C4-2B (cell line): ENCODE measurements around the gene FANCF.
A peak's percentile ranks its signal among the peaks of the same experiment; 100 is the strongest.

Source experiments
- H3K27ac ChIP-seq: fragments of 450-650 bp; 2 replicates; pipeline ENCODE4 v1.5.1; 2017
- CTCF ChIP-seq: fragments of 450-650 bp; conservative IDR thresholded peaks from 2 replicates; pipeline ENCODE4 v1.5.1; 2017; ENCODE audit warnings: mild to moderate bottlenecking
- ZFX ChIP-seq: fragments of 450-650 bp; IDR thresholded peaks from 2 replicates; pipeline ENCODE4 v1.6.1; 2017

Gene FANCF

GRCh38 chr11:22635689-22636088 lies 10.1 kb upstream of the FANCF start:
- TF ChIP-seq ZFX (no peak), CTCF (no peak)
- no peak overlapping the region for H3K27ac ChIP-seq

- H3K27ac ChIP-seq: no peak overlapping the region
- TF ChIP-seq ZFX: no peak
- TF ChIP-seq CTCF: no peak
Measured at GRCh38 chr11:22634897-22635629, 9.4 kb upstream of the FANCF start.

GRCh38 chr11:22633354-22633902 lies 7.8 kb upstream of the FANCF start:
- no peak overlapping the region for H3K27ac ChIP-seq
- TF ChIP-seq ZFX (no peak), CTCF (peak; percentile 11)

GRCh38 chr11:22627421-22627820 lies 1.8 kb upstream of the FANCF start:
- no peak overlapping the region for H3K27ac ChIP-seq
- TF ChIP-seq ZFX: no peak
- no peak for TF ChIP-seq CTCF

GRCh38 chr11:22626573-22627239 lies 1.1 kb upstream of the FANCF start:
- no peak overlapping the region for H3K27ac ChIP-seq
- no peak for TF ChIP-seq CTCF
- TF ChIP-seq ZFX: no peak

- TF ChIP-seq ZFX (no peak), CTCF (peak; percentile 79)
- peak overlapping the region; percentile 94 for H3K27ac ChIP-seq
Measured at GRCh38 chr11:22624742-22625447, 728 bp downstream of the FANCF start.

- no peak overlapping the region for H3K27ac ChIP-seq
- TF ChIP-seq ZFX (no peak), CTCF (no peak)
Measured at GRCh38 chr11:22617868-22618267, 7.8 kb downstream of the FANCF start.
